Small intestine (tissue), 7 donors: ENCODE measurements around the gene FCGR2B. TPM values are rescaled to one million over a fixed set of nuclear protein-coding genes. Genes with fewer than 3 reads are reported as not detected.
"Not testable (repeated sequence)": the region's sequence is repeated elsewhere in the genome, so short reads cannot be mapped to it uniquely, and the experiment has no call there.

Experiments
- DNase-seq, 2 donors: peaks; one replicate each; pipeline versions ENCODE4 v3.0.0 to v3.0.0-alpha.2; 2013
- FAIRE-seq: peaks from 2 replicates; lab custom pipeline; 2012; peaks lifted over from hg19 to GRCh38; lab: Jason Lieb, UNC
- H3K27ac ChIP-seq, 3 donors: one replicate each; pipeline ENCODE4 v1.5.1; 2013; ENCODE audit warnings: low read length in 2 of 3, mild to moderate bottlenecking in 2 of 3, control low read depth in 1 of 3, inconsistent platforms in 1 of 3, low read depth in 1 of 3, moderate library complexity in 1 of 3
- H3K27me3 ChIP-seq, 3 donors: one replicate each; pipeline ENCODE4 v1.6.1; 2013; ENCODE audit warnings: low read length in 3 of 3, inconsistent platforms in 1 of 3; ENCODE audit not compliant: control insufficient read depth in 3 of 3, insufficient read depth in 3 of 3
- H3K36me3 ChIP-seq, 3 donors: one replicate each; pipeline ENCODE4 v1.6.1; 2013; ENCODE audit warnings: low read length in 3 of 3, inconsistent platforms in 1 of 3, low read depth in 1 of 3, mild to moderate bottlenecking in 1 of 3, moderate library complexity in 1 of 3; ENCODE audit not compliant: control insufficient read depth in 3 of 3, insufficient read depth in 2 of 3
- H3K4me1 ChIP-seq, 3 donors: one replicate each; pipeline ENCODE4 v1.6.1; 2013; ENCODE audit warnings: low read length in 2 of 3, inconsistent platforms in 1 of 3, low read depth in 1 of 3, mild to moderate bottlenecking in 1 of 3, moderate library complexity in 1 of 3; ENCODE audit not compliant: control insufficient read depth in 3 of 3, insufficient read depth in 2 of 3
- H3K4me3 ChIP-seq, 3 donors: one replicate each; pipeline ENCODE4 v1.5.1; 2013; ENCODE audit warnings: low read length in 3 of 3, control low read depth in 1 of 3, inconsistent platforms in 1 of 3, low read depth in 1 of 3, mild to moderate bottlenecking in 1 of 3, moderate library complexity in 1 of 3
- H3K9me3 ChIP-seq, 2 donors: one replicate each; pipeline ENCODE4 v1.6.1; 2013; ENCODE audit warnings: low read depth in 1 of 2, low read length in 1 of 2; ENCODE audit not compliant: control insufficient read depth in 2 of 2, insufficient read depth in 1 of 2
- WGBS, 3 donors: extraction: QIAGEN DNeasy Blood & Tissue Kit; methylation state at CpG; one replicate each; pipeline ENCODE4 v1.1.7; 2013; 5-methylcytosine and 5-hydroxymethylcytosine counted together
- polyA plus RNA-seq, 4 donors: library from polyadenylated mRNA; stranded (reverse) in 3 of 4; unstranded in 1 of 4; fragments of 200-250 nt in 3 of 4; fragments of 120-200 nt in 1 of 4; gene quantifications; one replicate each; pipeline versions ENCODE4 v1.2.1 to v1.2.3, GENCODE V29; 2013
- donor health status: healthy with polysubstance abuse.
- donor health status: control.
- donor health status: control.
- donor health status: Bipolar disorder and iron deficiency.
- donor health status: healthy.

The FCGR2B gene
- polyA plus RNA-seq, 4 donors: 0.07 to 12.3 (median 0.54) TPM; not detected in 1

- DNase-seq (no peak), FAIRE-seq (no peak)
- Histone ChIP-seq H3K4me3 (no peak overlapping the region), H3K27ac (no peak overlapping the region), H3K9me3 (no peaks in the 10 kb centered on the region), H3K4me1 (no peaks in the 10 kb centered on the region), H3K36me3 (no peaks in the 10 kb centered on the region), H3K27me3 (no peaks in the 10 kb centered on the region)
- 86 to 95% (median 92%) methylated on average over 3 of the region's 3 CpGs for WGBS, 3 donors
Observed at GRCh38 chr1:161678500-161678899, 15.6 kb downstream of the FCGR2B start.

DNA sequence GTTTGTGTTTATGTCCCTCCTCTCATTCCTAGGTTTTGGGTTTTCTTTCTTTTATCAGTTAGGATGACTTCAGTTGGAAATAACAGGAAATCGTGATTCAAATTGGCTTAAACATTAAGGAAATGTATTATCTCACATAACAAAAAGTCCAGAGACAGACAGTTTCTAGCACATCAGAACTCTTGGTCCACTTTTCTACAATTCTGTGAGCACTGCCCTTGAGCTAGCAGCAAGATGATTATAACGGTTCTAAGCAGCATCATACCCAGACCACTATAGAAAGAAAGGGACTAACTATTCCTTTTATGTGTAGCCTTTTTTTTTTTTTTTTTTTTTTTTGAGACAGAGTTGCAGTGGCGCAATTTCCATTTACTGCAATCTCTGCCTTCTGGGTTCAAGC is 18.9 kb downstream of the FCGR2B start:
- Histone ChIP-seq H3K36me3 (no peaks in the 10 kb centered on the region), H3K9me3 (no peaks in the 10 kb centered on the region), H3K4me1 (no peaks in the 10 kb centered on the region), H3K27ac (no peak overlapping the region), H3K4me3 (no peak overlapping the region), H3K27me3 (peaks cover 0 to 5% (median 0%) of the 10 kb centered on the region in 3 donors)
- 73 to 78% (median 75%) methylated on average over 3 of the region's 3 CpGs for WGBS, 3 donors
- FAIRE-seq (no peak), DNase-seq (no peak)

DNA sequence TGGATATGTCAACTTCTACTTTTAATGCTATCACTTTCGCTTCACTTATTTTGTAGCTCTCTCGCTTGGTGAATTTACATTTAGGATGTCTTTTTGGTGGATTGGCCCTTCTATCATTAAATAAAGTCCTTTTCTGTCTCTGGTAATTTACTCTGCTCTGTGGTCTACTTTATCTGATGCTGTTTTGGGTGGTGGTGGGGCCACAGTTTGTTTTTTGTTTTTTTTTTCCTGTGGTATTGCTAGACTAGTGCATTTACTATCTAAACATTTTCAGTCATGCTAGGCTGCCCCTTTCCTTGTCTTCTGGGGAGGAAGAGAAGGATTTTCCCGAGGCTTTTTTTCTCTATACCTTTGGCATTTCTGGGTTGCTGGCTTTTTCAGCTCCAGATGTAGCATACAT is 26.0 kb downstream of the FCGR2B start:
- Histone ChIP-seq H3K4me3 (no peak overlapping the region), H3K27me3 (peaks cover 0 to 2% (median 2%) of the 10 kb centered on the region in 3 donors), H3K27ac (no peak overlapping the region), H3K9me3 (no peaks in the 10 kb centered on the region), H3K36me3 (no peaks in the 10 kb centered on the region), H3K4me1 (no peaks in the 10 kb centered on the region)
- FAIRE-seq (no peak), DNase-seq (no peak)
- WGBS, 3 donors: 39 to 63% (median 55%) methylated on average over 3 of the region's 3 CpGs

DNA sequence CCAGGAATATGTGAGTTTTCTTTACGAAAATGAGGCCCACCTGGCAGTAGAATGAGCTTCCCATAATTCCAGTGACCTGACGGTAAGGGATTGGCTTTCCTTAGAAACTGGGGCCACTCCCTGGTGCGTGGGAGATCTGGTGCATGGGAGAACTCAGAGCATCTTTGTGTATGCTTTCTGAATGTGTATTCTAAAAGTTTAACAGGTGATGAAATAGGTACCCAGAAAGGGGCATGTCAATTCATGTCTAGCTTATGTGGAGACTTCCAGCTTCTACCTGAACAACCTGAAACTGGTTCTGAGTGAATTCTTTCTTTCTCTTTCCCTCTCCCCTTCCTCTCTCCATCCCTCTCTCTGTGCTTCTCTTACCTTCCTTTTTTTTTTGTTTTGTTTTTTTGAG is 28.9 kb downstream of the FCGR2B start:
- FAIRE-seq (no peak), DNase-seq (no peak)
- Histone ChIP-seq H3K27ac (no peak overlapping the region), H3K36me3 (no peaks in the 10 kb centered on the region), H3K9me3 (no peaks in the 10 kb centered on the region), H3K27me3 (peaks cover 0 to 2% (median 0%) of the 10 kb centered on the region in 3 donors), H3K4me3 (no peak overlapping the region), H3K4me1 (no peaks in the 10 kb centered on the region)
- 44 to 64% (median 46%) methylated on average over 3 of the region's 3 CpGs for WGBS, 3 donors

GRCh38 chr1:161693020-161693712 is 30.2 kb downstream of the FCGR2B start:
- not testable (repeated sequence) for H3K4me1 ChIP-seq, H3K27ac ChIP-seq, H3K27me3 ChIP-seq, H3K4me3 ChIP-seq, H3K36me3 ChIP-seq, DNase-seq, H3K9me3 ChIP-seq, FAIRE-seq
- 84 to 90% (median 86%) methylated on average over 14 of the region's 14 CpGs for WGBS, 3 donors

GRCh38 chr1:161698302-161698701 is 35.4 kb downstream of the FCGR2B start:
- not testable (repeated sequence) for H3K36me3 ChIP-seq, H3K4me1 ChIP-seq, H3K27ac ChIP-seq, H3K27me3 ChIP-seq, DNase-seq, H3K9me3 ChIP-seq, H3K4me3 ChIP-seq, FAIRE-seq
- 86 to 92% (median 87%) methylated on average over 2 of the region's 2 CpGs for WGBS, 3 donors

- 37 to 64% (median 51%) methylated on average over 8 of the region's 8 CpGs for WGBS, 3 donors
- Histone ChIP-seq H3K27ac (no peak overlapping the region), H3K9me3 (no peaks in the 10 kb centered on the region), H3K4me1 (no peaks in the 10 kb centered on the region), H3K27me3 (peaks cover 0 to 5% (median 0%) of the 10 kb centered on the region in 3 donors), H3K4me3 (no peak overlapping the region), H3K36me3 (no peaks in the 10 kb centered on the region)
- FAIRE-seq: no peak
- peak; percentile 7 to 80 for DNase-seq
Observed at GRCh38 chr1:161702250-161702649, 39.3 kb downstream of the FCGR2B start.

GRCh38 chr1:161705537-161705936 is 42.6 kb downstream of the FCGR2B start:
- H3K27ac ChIP-seq: no peak overlapping the region
- H3K4me3 ChIP-seq: no peak overlapping the region
- H3K9me3 ChIP-seq: no peaks in the 10 kb centered on the region
- no peak for DNase-seq
- 65 to 84% (median 78%) methylated on average over 3 to 4 of the region's 4 CpGs for WGBS, 3 donors
- FAIRE-seq: no peak
- no peaks in the 10 kb centered on the region for H3K36me3 ChIP-seq
- no peaks in the 10 kb centered on the region for H3K4me1 ChIP-seq
- H3K27me3 ChIP-seq: peaks cover 0 to 2% (median 0%) of the 10 kb centered on the region in 3 donors

GRCh38 chr1:161706113-161706481 is 43.2 kb downstream of the FCGR2B start:
- Histone ChIP-seq H3K27me3 (peaks cover 0 to 2% (median 0%) of the 10 kb centered on the region in 3 donors), H3K4me1 (no peaks in the 10 kb centered on the region), H3K9me3 (no peaks in the 10 kb centered on the region), H3K27ac (no peak overlapping the region), H3K4me3 (no peak overlapping the region), H3K36me3 (no peaks in the 10 kb centered on the region)
- 72 to 76% (median 76%) methylated on average over 3 of the region's 3 CpGs for WGBS, 3 donors
- no peak for FAIRE-seq
- no peak for DNase-seq
